Measurements from ENCODE around the gene SFSWAP.

Gene SFSWAP

GRCh38 chr12:131721548-131721947 lies 10.7 kb downstream of the SFSWAP start:
- TF ChIP-seq TCF4 (CRISPR knock-in tag; IDR thresholded peaks at IDR 0.05; ENCODE audit: borderline replicate concordance) (no peak), PATZ1 (CRISPR knock-in tag; IDR thresholded peaks at IDR 0.05; ENCODE audit: borderline replicate concordance) (no peak), ZNF8 (CRISPR knock-in tag; IDR thresholded peaks at IDR 0.05) (no peak), PPARA (CRISPR knock-in tag; IDR thresholded peaks at IDR 0.05; ENCODE audit: borderline replicate concordance) (no peak), CSDC2 (CRISPR knock-in tag; IDR thresholded peaks at IDR 0.05) (no peak), TOX (CRISPR knock-in tag; IDR thresholded peaks at IDR 0.05; ENCODE audit: borderline replicate concordance) (no peak), CREB5 (CRISPR knock-in tag; IDR thresholded peaks at IDR 0.05; ENCODE audit: low read depth) (no peak), ZFP30 (CRISPR knock-in tag; IDR thresholded peaks at IDR 0.05) (no peak), CSRNP3 (CRISPR knock-in tag; IDR thresholded peaks at IDR 0.05) (no peak), ZFP3 (CRISPR knock-in tag; IDR thresholded peaks at IDR 0.05) (no peak), SNAI2 (CRISPR knock-in tag; IDR thresholded peaks at IDR 0.05) (no peak), TSHZ2 (CRISPR knock-in tag; IDR thresholded peaks at IDR 0.05) (no peak), ESRRG (CRISPR knock-in tag; IDR thresholded peaks at IDR 0.05) (no peak), POU6F1 (CRISPR knock-in tag; IDR thresholded peaks at IDR 0.05; ENCODE audit: borderline replicate concordance, low read depth) (no peak), OSR1 (CRISPR knock-in tag; IDR thresholded peaks at IDR 0.05) (no peak), ISL1 (CRISPR knock-in tag; IDR thresholded peaks at IDR 0.05) (no peak), ZNF565 (CRISPR knock-in tag; conservative IDR thresholded peaks at IDR 0.05; ENCODE audit: low read depth) (no peak), BACH2 (CRISPR knock-in tag; IDR thresholded peaks at IDR 0.05; ENCODE audit: borderline replicate concordance) (no peak), RARB (CRISPR knock-in tag; IDR thresholded peaks at IDR 0.05) (no peak)
- ATAC-seq, result no peak

- ATAC-seq, result no peak
- TF ChIP-seq PPARA (CRISPR knock-in tag; IDR thresholded peaks at IDR 0.05; ENCODE audit: borderline replicate concordance), result no peak
- TF ChIP-seq ZNF8 (CRISPR knock-in tag; IDR thresholded peaks at IDR 0.05), result no peak
- TF ChIP-seq POU6F1 (CRISPR knock-in tag; IDR thresholded peaks at IDR 0.05; ENCODE audit: borderline replicate concordance, low read depth), result no peak
- TF ChIP-seq CSDC2 (CRISPR knock-in tag; IDR thresholded peaks at IDR 0.05), result no peak
- no peak for TF ChIP-seq ISL1 (CRISPR knock-in tag; IDR thresholded peaks at IDR 0.05)
- no peak for TF ChIP-seq BACH2 (CRISPR knock-in tag; IDR thresholded peaks at IDR 0.05; ENCODE audit: borderline replicate concordance)
- no peak for TF ChIP-seq ARNTL (CRISPR knock-in tag; IDR thresholded peaks at IDR 0.05; ENCODE audit: borderline replicate concordance, low read depth)
- TF ChIP-seq PATZ1 (CRISPR knock-in tag; IDR thresholded peaks at IDR 0.05; ENCODE audit: borderline replicate concordance), result no peak
- no peak for TF ChIP-seq RARB (CRISPR knock-in tag; IDR thresholded peaks at IDR 0.05)
- no peak for TF ChIP-seq CSRNP3 (CRISPR knock-in tag; IDR thresholded peaks at IDR 0.05)
- TF ChIP-seq ZNF565 (CRISPR knock-in tag; conservative IDR thresholded peaks at IDR 0.05; ENCODE audit: low read depth), result no peak
- no peak for TF ChIP-seq ZNF70 (CRISPR knock-in tag; IDR thresholded peaks at IDR 0.05)
- TF ChIP-seq TOX (CRISPR knock-in tag; IDR thresholded peaks at IDR 0.05; ENCODE audit: borderline replicate concordance), result no peak
- TF ChIP-seq GLIS3 (CRISPR knock-in tag; IDR thresholded peaks at IDR 0.05), result no peak
- no peak for TF ChIP-seq ZFP30 (CRISPR knock-in tag; IDR thresholded peaks at IDR 0.05)
- TF ChIP-seq ESRRG (CRISPR knock-in tag; IDR thresholded peaks at IDR 0.05), result no peak
Observed at GRCh38 chr12:131723532-131723931, 12.6 kb downstream of the SFSWAP start.

Data from SK-N-SH treated with all-trans-retinoic acid at 6 μM for 48 hours (cell line).